HEK293 (cell line): ENCODE data around the gene LONP2.

Experiments
- GLI4 ChIP-seq: fragments of 450-650 bp; formaldehyde crosslinking; IDR thresholded peaks from 2 replicates; pipeline ENCODE4 v1.5.1; 2016; ENCODE audit warnings: missing biosample characterization, missing genetic modification characterization
- HOXD13 ChIP-seq: sonication (generic); formaldehyde crosslinking; IDR thresholded peaks from 2 replicates; pipeline ENCODE4 v1.8.0; 2022; ENCODE audit warnings: missing genetic modification reagents, borderline replicate concordance
- KLF16 ChIP-seq: fragments of 450-650 bp; formaldehyde crosslinking; IDR thresholded peaks from 2 replicates; pipeline ENCODE4 v1.5.1; 2017; ENCODE audit warnings: missing biosample characterization, missing genetic modification characterization
- OVOL3 ChIP-seq: fragments of 450-650 bp; formaldehyde crosslinking; IDR thresholded peaks from 2 replicates; pipeline ENCODE4 v1.5.1; 2016; ENCODE audit warnings: missing biosample characterization, missing genetic modification characterization
- PRDM1 ChIP-seq: fragments of 450-650 bp; formaldehyde crosslinking; IDR thresholded peaks from 2 replicates; pipeline ENCODE4; 2016; ENCODE audit warnings: missing biosample characterization, missing genetic modification characterization
- SP7 ChIP-seq: fragments of 450-650 bp; formaldehyde crosslinking; IDR thresholded peaks from 2 replicates; pipeline ENCODE4 v1.5.1; 2016; ENCODE audit warnings: missing biosample characterization, missing genetic modification characterization
- TCF7L2 ChIP-seq: IDR thresholded peaks from 2 replicates; pipeline ENCODE4 v1.6.1; 2011; ENCODE audit warnings: low read depth, mild to moderate bottlenecking, inconsistent platforms, low read length, moderate library complexity, borderline replicate concordance
- ZBTB17 ChIP-seq: fragments of 450-650 bp; formaldehyde crosslinking; IDR thresholded peaks from 2 replicates; pipeline ENCODE4 v1.5.1; 2016; ENCODE audit warnings: missing biosample characterization, missing genetic modification characterization
- ZBTB21 ChIP-seq: fragments of 450-650 bp; formaldehyde crosslinking; IDR thresholded peaks from 2 replicates; pipeline ENCODE4 v1.5.1; 2017; ENCODE audit warnings: missing biosample characterization, missing genetic modification characterization
- ZBTB8A ChIP-seq: fragments of 450-650 bp; formaldehyde crosslinking; IDR thresholded peaks from 2 replicates; pipeline ENCODE4 v1.5.1; 2016; ENCODE audit warnings: missing biosample characterization, missing genetic modification characterization
- ZEB2 ChIP-seq: fragments of 450-650 bp; formaldehyde crosslinking; IDR thresholded peaks from 2 replicates; pipeline ENCODE4 v1.5.1; 2016; ENCODE audit warnings: missing biosample characterization, missing genetic modification characterization
- ZFP3 ChIP-seq: fragments of 450-650 bp; formaldehyde crosslinking; IDR thresholded peaks from 2 replicates; pipeline ENCODE4 v1.5.1; 2016; ENCODE audit warnings: low read depth, missing biosample characterization, missing genetic modification characterization
- ZNF121 ChIP-seq: fragments of 450-650 bp; formaldehyde crosslinking; IDR thresholded peaks from 2 replicates; pipeline ENCODE4 v1.5.1; 2016; ENCODE audit warnings: missing biosample characterization, missing genetic modification characterization
- ZNF138 ChIP-seq: fragments of 450-650 bp; formaldehyde crosslinking; IDR thresholded peaks from 2 replicates; pipeline ENCODE4 v1.5.1; 2016; ENCODE audit warnings: missing biosample characterization, missing genetic modification characterization, borderline replicate concordance
- ZNF335 ChIP-seq: fragments of 450-650 bp; formaldehyde crosslinking; conservative IDR thresholded peaks from 2 replicates; pipeline ENCODE4 v1.5.1; 2016; ENCODE audit warnings: missing biosample characterization, missing genetic modification characterization
- ZNF341 ChIP-seq: fragments of 450-650 bp; formaldehyde crosslinking; IDR thresholded peaks from 2 replicates; pipeline ENCODE4; 2016; ENCODE audit warnings: low read depth, missing biosample characterization, missing genetic modification characterization
- ZNF404 ChIP-seq: fragments of 450-650 bp; formaldehyde crosslinking; IDR thresholded peaks from 2 replicates; pipeline ENCODE4 v1.5.1; 2017; ENCODE audit warnings: missing biosample characterization, missing genetic modification characterization
- ZNF510 ChIP-seq: fragments of 450-650 bp; formaldehyde crosslinking; IDR thresholded peaks from 2 replicates; pipeline ENCODE4 v1.5.1; 2018; ENCODE audit warnings: mild to moderate bottlenecking, missing genetic modification characterization, missing biosample characterization; ENCODE audit not compliant: insufficient replicate concordance
- ZNF549 ChIP-seq: fragments of 450-650 bp; IDR thresholded peaks from 2 replicates; pipeline ENCODE4 v1.5.1; 2018; ENCODE audit warnings: missing biosample characterization, missing genetic modification characterization, mild to moderate bottlenecking, inconsistent platforms, moderate library complexity
- ZNF629 ChIP-seq: fragments of 450-650 bp; formaldehyde crosslinking; IDR thresholded peaks from 2 replicates; pipeline ENCODE4 v1.5.1; 2017; ENCODE audit warnings: missing biosample characterization, missing genetic modification characterization
- ZNF660 ChIP-seq: fragments of 450-650 bp; IDR thresholded peaks from 2 replicates; pipeline ENCODE4 v1.5.1; 2018; ENCODE audit warnings: missing biosample characterization, mild to moderate bottlenecking, missing genetic modification characterization
- ZNF830 ChIP-seq: fragments of 450-650 bp; IDR thresholded peaks from 2 replicates; pipeline ENCODE4 v1.5.0; 2018; ENCODE audit warnings: missing biosample characterization, missing genetic modification characterization, low read depth, mild to moderate bottlenecking, moderate library complexity
- ZNF843 ChIP-seq: fragments of 450-650 bp; formaldehyde crosslinking; IDR thresholded peaks from 2 replicates; pipeline ENCODE4 v1.5.1; 2016; ENCODE audit warnings: missing biosample characterization, missing genetic modification characterization
- ZSCAN16 ChIP-seq: fragments of 450-650 bp; formaldehyde crosslinking; IDR thresholded peaks from 2 replicates; pipeline ENCODE4 v1.5.1; 2016; ENCODE audit warnings: missing biosample characterization, missing genetic modification characterization
- TF ChIP-seq, protein P1 (sequence below): fragments of 450-650 bp; formaldehyde crosslinking; IDR thresholded peaks from 2 replicates; pipeline ENCODE4 v1.5.1; 2016; ENCODE audit warnings: missing biosample characterization, missing genetic modification characterization
- TF ChIP-seq, protein P2 (sequence below): fragments of 450-650 bp; formaldehyde crosslinking; IDR thresholded peaks from 2 replicates; pipeline ENCODE4 v1.5.1; 2016; ENCODE audit warnings: missing biosample characterization, missing genetic modification characterization
- TF ChIP-seq, protein P3 (sequence below): fragments of 450-650 bp; IDR thresholded peaks from 2 replicates; pipeline ENCODE4 v1.5.1; 2018; ENCODE audit warnings: missing biosample characterization, mild to moderate bottlenecking, missing genetic modification characterization
- TF ChIP-seq, protein P4 (sequence below): fragments of 450-650 bp; formaldehyde crosslinking; IDR thresholded peaks from 2 replicates; pipeline ENCODE4 v1.5.1; 2017; ENCODE audit warnings: missing biosample characterization, missing genetic modification characterization
- TF ChIP-seq, protein P5 (sequence below): fragments of 450-650 bp; formaldehyde crosslinking; IDR thresholded peaks from 2 replicates; pipeline ENCODE4 v1.5.1; 2016; ENCODE audit warnings: missing biosample characterization, missing genetic modification characterization
- TF ChIP-seq, protein P6 (sequence below): fragments of 450-650 bp; formaldehyde crosslinking; IDR thresholded peaks from 2 replicates; pipeline ENCODE4 v1.5.1; 2016; ENCODE audit warnings: missing biosample characterization, missing genetic modification characterization, low read depth

LONP2 gene

DNA sequence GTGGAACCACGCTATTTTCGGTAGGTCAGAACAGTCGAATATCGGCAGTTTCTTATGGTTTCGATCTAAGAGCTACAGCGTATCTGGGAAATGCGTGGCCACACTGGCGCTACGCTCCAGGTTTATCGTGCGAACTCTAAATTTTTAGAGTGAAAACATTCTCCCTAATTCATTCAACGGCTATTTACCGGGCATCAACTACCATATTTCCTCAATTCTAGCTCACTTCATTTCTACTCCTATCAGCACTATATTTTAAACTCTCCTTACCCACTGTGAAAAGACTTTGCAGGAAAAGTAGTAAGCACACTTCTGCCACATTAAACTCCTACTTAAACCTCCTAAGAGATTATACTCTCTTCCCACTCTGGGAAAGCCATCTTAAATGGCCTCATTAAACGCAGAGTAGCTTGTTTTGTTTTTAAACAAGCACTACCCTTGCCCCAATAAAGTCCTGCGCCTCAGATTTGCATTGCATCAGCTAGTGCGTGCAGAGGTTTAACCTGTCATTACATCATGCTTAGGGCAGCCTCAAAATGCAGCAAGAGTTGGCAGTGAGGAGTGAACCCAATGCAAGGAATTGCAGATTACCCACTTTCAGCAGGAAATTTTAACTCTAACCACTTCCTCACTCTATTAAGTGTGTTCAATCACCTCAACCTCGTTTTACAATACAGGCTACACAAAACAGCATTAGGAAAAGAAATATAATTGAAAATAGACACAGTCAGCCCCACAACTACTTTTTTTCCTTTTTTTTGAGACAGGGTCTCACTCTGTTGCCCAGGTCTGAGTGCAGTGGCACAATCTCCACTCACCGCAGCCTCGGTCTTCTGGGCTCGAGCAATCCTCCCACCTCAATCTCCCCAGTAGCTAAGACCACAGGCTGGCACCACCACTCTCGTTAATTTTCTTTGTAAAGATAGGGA lies 122.3 kb downstream of the LONP2 start (continued):
- no peak for TF ChIP-seq ZNF830 (tag by site-specific recombination)
- TF ChIP-seq, protein P1, sequence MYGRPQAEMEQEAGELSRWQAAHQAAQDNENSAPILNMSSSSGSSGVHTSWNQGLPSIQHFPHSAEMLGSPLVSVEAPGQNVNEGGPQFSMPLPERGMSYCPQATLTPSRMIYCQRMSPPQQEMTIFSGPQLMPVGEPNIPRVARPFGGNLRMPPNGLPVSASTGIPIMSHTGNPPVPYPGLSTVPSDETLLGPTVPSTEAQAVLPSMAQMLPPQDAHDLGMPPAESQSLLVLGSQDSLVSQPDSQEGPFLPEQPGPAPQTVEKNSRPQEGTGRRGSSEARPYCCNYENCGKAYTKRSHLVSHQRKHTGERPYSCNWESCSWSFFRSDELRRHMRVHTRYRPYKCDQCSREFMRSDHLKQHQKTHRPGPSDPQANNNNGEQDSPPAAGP (tag by site-specific recombination) = 0 out of 2 replicates have a peak, but pooled peaks have one; percentile 33
- TF ChIP-seq ZNF843 (tag by site-specific recombination) = peak; percentile 85
- TF ChIP-seq KLF16 (tag by site-specific recombination) = peak; percentile 57; the same call in 1 of the 2 replicates
- peak; percentile 56 for TF ChIP-seq ZNF335 (tag by site-specific recombination)
- TF ChIP-seq ZEB2 (tag by site-specific recombination) = peak; percentile 87
- peak; percentile 94 for TF ChIP-seq ZNF121 (tag by site-specific recombination)
- TF ChIP-seq ZSCAN16 (tag by site-specific recombination) = no peak
- peak; percentile 29; the same call in 1 of the 2 replicates for TF ChIP-seq ZNF341 (tag by site-specific recombination)
- TF ChIP-seq, protein P2, sequence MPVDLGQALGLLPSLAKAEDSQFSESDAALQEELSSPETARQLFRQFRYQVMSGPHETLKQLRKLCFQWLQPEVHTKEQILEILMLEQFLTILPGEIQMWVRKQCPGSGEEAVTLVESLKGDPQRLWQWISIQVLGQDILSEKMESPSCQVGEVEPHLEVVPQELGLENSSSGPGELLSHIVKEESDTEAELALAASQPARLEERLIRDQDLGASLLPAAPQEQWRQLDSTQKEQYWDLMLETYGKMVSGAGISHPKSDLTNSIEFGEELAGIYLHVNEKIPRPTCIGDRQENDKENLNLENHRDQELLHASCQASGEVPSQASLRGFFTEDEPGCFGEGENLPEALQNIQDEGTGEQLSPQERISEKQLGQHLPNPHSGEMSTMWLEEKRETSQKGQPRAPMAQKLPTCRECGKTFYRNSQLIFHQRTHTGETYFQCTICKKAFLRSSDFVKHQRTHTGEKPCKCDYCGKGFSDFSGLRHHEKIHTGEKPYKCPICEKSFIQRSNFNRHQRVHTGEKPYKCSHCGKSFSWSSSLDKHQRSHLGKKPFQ (tag by site-specific recombination) = 0 out of 2 replicates have a peak, but pooled peaks have one; percentile 40
- peak; percentile 89 for TF ChIP-seq ZNF629
- peak; percentile 77 for TF ChIP-seq ZBTB17 (tag by site-specific recombination)
- TF ChIP-seq ZNF510 (tag by site-specific recombination) = peak; percentile 12
- TF ChIP-seq, protein P3, sequence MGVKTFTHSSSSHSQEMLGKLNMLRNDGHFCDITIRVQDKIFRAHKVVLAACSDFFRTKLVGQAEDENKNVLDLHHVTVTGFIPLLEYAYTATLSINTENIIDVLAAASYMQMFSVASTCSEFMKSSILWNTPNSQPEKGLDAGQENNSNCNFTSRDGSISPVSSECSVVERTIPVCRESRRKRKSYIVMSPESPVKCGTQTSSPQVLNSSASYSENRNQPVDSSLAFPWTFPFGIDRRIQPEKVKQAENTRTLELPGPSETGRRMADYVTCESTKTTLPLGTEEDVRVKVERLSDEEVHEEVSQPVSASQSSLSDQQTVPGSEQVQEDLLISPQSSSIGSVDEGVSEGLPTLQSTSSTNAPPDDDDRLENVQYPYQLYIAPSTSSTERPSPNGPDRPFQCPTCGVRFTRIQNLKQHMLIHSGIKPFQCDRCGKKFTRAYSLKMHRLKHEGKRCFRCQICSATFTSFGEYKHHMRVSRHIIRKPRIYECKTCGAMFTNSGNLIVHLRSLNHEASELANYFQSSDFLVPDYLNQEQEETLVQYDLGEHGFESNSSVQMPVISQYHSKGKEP (tag by site-specific recombination) = peak; percentile 100
- TF ChIP-seq ZBTB8A (tag by site-specific recombination) = 0 out of 2 replicates have a peak, but pooled peaks have one; percentile 10
- peak; percentile 85 for TF ChIP-seq ZBTB21 (tag by site-specific recombination)
- peak; percentile 92 for TF ChIP-seq SP7
- no peak for TF ChIP-seq TCF7L2
- peak; percentile 98 for TF ChIP-seq ZNF660 (tag by site-specific recombination)
- TF ChIP-seq, protein P4, sequence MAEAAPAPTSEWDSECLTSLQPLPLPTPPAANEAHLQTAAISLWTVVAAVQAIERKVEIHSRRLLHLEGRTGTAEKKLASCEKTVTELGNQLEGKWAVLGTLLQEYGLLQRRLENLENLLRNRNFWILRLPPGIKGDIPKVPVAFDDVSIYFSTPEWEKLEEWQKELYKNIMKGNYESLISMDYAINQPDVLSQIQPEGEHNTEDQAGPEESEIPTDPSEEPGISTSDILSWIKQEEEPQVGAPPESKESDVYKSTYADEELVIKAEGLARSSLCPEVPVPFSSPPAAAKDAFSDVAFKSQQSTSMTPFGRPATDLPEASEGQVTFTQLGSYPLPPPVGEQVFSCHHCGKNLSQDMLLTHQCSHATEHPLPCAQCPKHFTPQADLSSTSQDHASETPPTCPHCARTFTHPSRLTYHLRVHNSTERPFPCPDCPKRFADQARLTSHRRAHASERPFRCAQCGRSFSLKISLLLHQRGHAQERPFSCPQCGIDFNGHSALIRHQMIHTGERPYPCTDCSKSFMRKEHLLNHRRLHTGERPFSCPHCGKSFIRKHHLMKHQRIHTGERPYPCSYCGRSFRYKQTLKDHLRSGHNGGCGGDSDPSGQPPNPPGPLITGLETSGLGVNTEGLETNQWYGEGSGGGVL (tag by site-specific recombination) = peak; percentile 36; the same call in 1 of the 2 replicates
- TF ChIP-seq HOXD13 (CRISPR knock-in tag) = peak; percentile 32; the same call in 1 of the 2 replicates
- TF ChIP-seq, protein P5, sequence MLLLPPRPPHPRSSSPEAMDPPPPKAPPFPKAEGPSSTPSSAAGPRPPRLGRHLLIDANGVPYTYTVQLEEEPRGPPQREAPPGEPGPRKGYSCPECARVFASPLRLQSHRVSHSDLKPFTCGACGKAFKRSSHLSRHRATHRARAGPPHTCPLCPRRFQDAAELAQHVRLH (tag by site-specific recombination) = peak; percentile 98
- TF ChIP-seq GLI4 (tag by site-specific recombination) = no peak
- no peak for TF ChIP-seq ZNF138
- TF ChIP-seq OVOL3 (tag by site-specific recombination) = peak; percentile 54; the same call in 1 of the 2 replicates
- TF ChIP-seq, protein P6, sequence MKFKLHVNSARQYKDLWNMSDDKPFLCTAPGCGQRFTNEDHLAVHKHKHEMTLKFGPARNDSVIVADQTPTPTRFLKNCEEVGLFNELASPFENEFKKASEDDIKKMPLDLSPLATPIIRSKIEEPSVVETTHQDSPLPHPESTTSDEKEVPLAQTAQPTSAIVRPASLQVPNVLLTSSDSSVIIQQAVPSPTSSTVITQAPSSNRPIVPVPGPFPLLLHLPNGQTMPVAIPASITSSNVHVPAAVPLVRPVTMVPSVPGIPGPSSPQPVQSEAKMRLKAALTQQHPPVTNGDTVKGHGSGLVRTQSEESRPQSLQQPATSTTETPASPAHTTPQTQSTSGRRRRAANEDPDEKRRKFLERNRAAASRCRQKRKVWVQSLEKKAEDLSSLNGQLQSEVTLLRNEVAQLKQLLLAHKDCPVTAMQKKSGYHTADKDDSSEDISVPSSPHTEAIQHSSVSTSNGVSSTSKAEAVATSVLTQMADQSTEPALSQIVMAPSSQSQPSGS (tag by site-specific recombination) = peak; percentile 95
- TF ChIP-seq PRDM1 (tag by site-specific recombination) = peak; percentile 82
- peak; percentile 92 for TF ChIP-seq ZFP3 (tag by site-specific recombination)
- TF ChIP-seq ZNF549 (tag by site-specific recombination) = peak; percentile 99
- TF ChIP-seq ZNF404 = 0 out of 2 replicates have a peak, but pooled peaks have one; percentile 6
